HFF-Myc (cell line): ENCODE measurements around the gene ASIC3.

Experiments
- DNase-seq: peaks from one replicate; pipeline ENCODE4 v3.0.0-alpha.2; 2011; ENCODE audit warnings: low read depth; ENCODE audit errors: extremely low read depth
- H3K4me3 ChIP-seq: replicated peaks from 2 replicates; pipeline ENCODE4 v1.5.1; 2011; ENCODE audit warnings: low read depth, mild to moderate bottlenecking, control low read depth, low read length
- CTCF ChIP-seq: IDR thresholded peaks from 2 replicates; pipeline ENCODE4 v1.5.1; 2012; ENCODE audit warnings: mild to moderate bottlenecking, low read depth, low read length, control low read depth; ENCODE audit errors: missing control alignments

ASIC3 gene

GRCh38 chr7:151091988-151092387, 43.7 kb downstream of the ASIC3 start:
- no peak for TF ChIP-seq CTCF
- H3K4me3 ChIP-seq, result no peak overlapping the region
- no peak for DNase-seq

- no peak overlapping the region for H3K4me3 ChIP-seq
- no peak for TF ChIP-seq CTCF
- no peak for DNase-seq
These were observed 45.4 kb downstream of the ASIC3 start for GRCh38 chr7:151093748-151094147.

- TF ChIP-seq CTCF, result no peak
- DNase-seq, result no peak
These were observed 46.3 kb downstream of the ASIC3 start for GRCh38 chr7:151094675-151095074.

GRCh38 chr7:151095123-151095797, 46.9 kb downstream of the ASIC3 start:
- TF ChIP-seq CTCF, result no peak
- DNase-seq, result no peak
- H3K4me3 ChIP-seq, result no peak overlapping the region

More at GRCh38 chr7:151094675-151095074, 46.3 kb downstream of the ASIC3 start:
- no peak overlapping the region for H3K4me3 ChIP-seq

GRCh38 chr7:151095828-151096475, 47.6 kb downstream of the ASIC3 start:
- DNase-seq, result no peak
- H3K4me3 ChIP-seq, result no peak overlapping the region
- TF ChIP-seq CTCF, result no peak

- DNase-seq, result no peak
- TF ChIP-seq CTCF, result no peak
- H3K4me3 ChIP-seq, result no peak overlapping the region
These were observed 51.3 kb downstream of the ASIC3 start for GRCh38 chr7:151099486-151100211.
